IPS DF 6.9 (cell line): Measurements from ENCODE around the gene PIK3IP1.

ENCODE experiments used
- DNase-seq: peaks from one replicate; pipeline ENCODE4 v3.0.0-alpha.2; 2013; ENCODE audit warnings: low read depth, low spot score
- H3K27ac ChIP-seq: one replicate; pipeline ENCODE4 v1.5.1; 2013; ENCODE audit warnings: low read length, control low read depth
- H3K27me3 ChIP-seq: 2 replicates; pipeline ENCODE4 v1.6.1; 2013; ENCODE audit warnings: mild to moderate bottlenecking, low read length; ENCODE audit not compliant: control insufficient read depth, insufficient read depth
- H3K36me3 ChIP-seq: 2 replicates; pipeline ENCODE4 v1.6.1; 2013; ENCODE audit warnings: low read length; ENCODE audit not compliant: control insufficient read depth, insufficient read depth
- H3K4me1 ChIP-seq: 2 replicates; pipeline ENCODE4 v1.6.1; 2013; ENCODE audit warnings: low read length; ENCODE audit not compliant: control insufficient read depth, insufficient read depth
- H3K4me3 ChIP-seq: 2 replicates; pipeline ENCODE4 v1.5.1; 2013; ENCODE audit warnings: mild to moderate bottlenecking, low read length
- H3K9me3 ChIP-seq: 2 replicates; pipeline ENCODE4 v1.6.1; 2013; ENCODE audit warnings: low read length, inconsistent platforms; ENCODE audit not compliant: control insufficient read depth, insufficient read depth
- WGBS: extraction: QIAGEN DNeasy Blood & Tissue Kit; methylation state at CpG from one replicate; pipeline ENCODE4 v1.1.7; 2013; ENCODE audit warnings: mixed read lengths, missing lambda C conversion rate; ENCODE audit not compliant: insufficient read length, insufficient coverage; 5-methylcytosine and 5-hydroxymethylcytosine counted together

PIK3IP1 gene

GRCh38 chr22:31278626-31279326, 13.5 kb downstream of the PIK3IP1 start:
- no peak for DNase-seq
- Histone ChIP-seq H3K27me3 (no peaks in the 10 kb centered on the region), H3K27ac (no peak overlapping the region), H3K4me1 (no peaks in the 10 kb centered on the region), H3K9me3 (no peaks in the 10 kb centered on the region), H3K4me3 (no peak overlapping the region), H3K36me3 (peaks cover 4% of the 10 kb centered on the region; the same call in 1 of the 2 replicates)
- no CpG with 5 or more reads among the region's 6 CpGs for WGBS

GRCh38 chr22:31278151-31278621, 14.1 kb downstream of the PIK3IP1 start:
- Histone ChIP-seq H3K4me1 (no peaks in the 10 kb centered on the region), H3K27ac (no peak overlapping the region), H3K4me3 (no peak overlapping the region), H3K9me3 (no peaks in the 10 kb centered on the region), H3K36me3 (peaks cover 7% of the 10 kb centered on the region), H3K27me3 (no peaks in the 10 kb centered on the region)
- no CpG with 5 or more reads among the region's 9 CpGs for WGBS
- DNase-seq, result no peak

- Histone ChIP-seq H3K9me3 (no peaks in the 10 kb centered on the region), H3K27me3 (no peaks in the 10 kb centered on the region), H3K4me1 (no peaks in the 10 kb centered on the region), H3K27ac (no peak overlapping the region), H3K36me3 (peaks cover 9% of the 10 kb centered on the region), H3K4me3 (no peak overlapping the region)
- DNase-seq, result no peak
- no CpG with 5 or more reads among the region's 5 CpGs for WGBS
These were observed 14.5 kb downstream of the PIK3IP1 start for GRCh38 chr22:31277741-31278140.

GRCh38 chr22:31276426-31277167, 15.7 kb downstream of the PIK3IP1 start:
- no peaks in the 10 kb centered on the region for H3K9me3 ChIP-seq
- WGBS, result no CpG with 5 or more reads among the region's 69 CpGs
- peaks cover 9% of the 10 kb centered on the region for H3K36me3 ChIP-seq
- no peak for DNase-seq
- H3K4me1 ChIP-seq, result no peaks in the 10 kb centered on the region
- H3K27me3 ChIP-seq, result no peaks in the 10 kb centered on the region
- no peak overlapping the region for H3K4me3 ChIP-seq
- no peak overlapping the region for H3K27ac ChIP-seq

- no peaks in the 10 kb centered on the region for H3K27me3 ChIP-seq
- no peaks in the 10 kb centered on the region for H3K4me1 ChIP-seq
- peaks cover 9% of the 10 kb centered on the region for H3K36me3 ChIP-seq
- WGBS, result no CpG with 5 or more reads among the region's 5 CpGs
- H3K4me3 ChIP-seq, result no peak overlapping the region
- no peaks in the 10 kb centered on the region for H3K9me3 ChIP-seq
- no peak for DNase-seq
- no peak overlapping the region for H3K27ac ChIP-seq
These were observed 16.7 kb downstream of the PIK3IP1 start for GRCh38 chr22:31275576-31275975.

GRCh38 chr22:31275018-31275417, 17.3 kb downstream of the PIK3IP1 start:
- H3K9me3 ChIP-seq, result no peaks in the 10 kb centered on the region
- no peak for DNase-seq
- H3K4me1 ChIP-seq, result no peaks in the 10 kb centered on the region
- H3K36me3 ChIP-seq, result peaks cover 9% of the 10 kb centered on the region
- no peak overlapping the region for H3K4me3 ChIP-seq
- no peak overlapping the region for H3K27ac ChIP-seq
- no CpG with 5 or more reads among the region's 6 CpGs for WGBS
- H3K27me3 ChIP-seq, result no peaks in the 10 kb centered on the region

- Histone ChIP-seq H3K27me3 (no peaks in the 10 kb centered on the region), H3K9me3 (no peaks in the 10 kb centered on the region), H3K36me3 (peaks cover 9% of the 10 kb centered on the region), H3K4me1 (no peaks in the 10 kb centered on the region), H3K4me3 (no peak overlapping the region), H3K27ac (no peak overlapping the region)
- no peak for DNase-seq
- no CpG with 5 or more reads among the region's 3 CpGs for WGBS
These were observed 18.3 kb downstream of the PIK3IP1 start for GRCh38 chr22:31274017-31274416.

- H3K9me3 ChIP-seq, result no peaks in the 10 kb centered on the region
- no peaks in the 10 kb centered on the region for H3K4me1 ChIP-seq
- no peak overlapping the region for H3K4me3 ChIP-seq
- WGBS, result no CpG with 5 or more reads among the region's 15 CpGs
- peaks cover 11% of the 10 kb centered on the region for H3K36me3 ChIP-seq
- H3K27me3 ChIP-seq, result no peaks in the 10 kb centered on the region
- H3K27ac ChIP-seq, result no peak overlapping the region
- DNase-seq, result no peak
These were observed 19.5 kb downstream of the PIK3IP1 start for GRCh38 chr22:31272522-31273446.

GRCh38 chr22:31271485-31271884, 20.8 kb downstream of the PIK3IP1 start:
- H3K27ac ChIP-seq, result no peak overlapping the region
- WGBS, result no CpG with 5 or more reads among the region's 3 CpGs
- no peak overlapping the region for H3K4me3 ChIP-seq

GRCh38 chr22:31271026-31271425, 21.3 kb downstream of the PIK3IP1 start:
- DNase-seq, result no peak
- H3K27me3 ChIP-seq, result no peaks in the 10 kb centered on the region
- H3K4me3 ChIP-seq, result no peak overlapping the region
- WGBS, result no CpG with 5 or more reads among the region's 4 CpGs
- no peaks in the 10 kb centered on the region for H3K9me3 ChIP-seq
- no peak overlapping the region for H3K27ac ChIP-seq
- peaks cover 12% of the 10 kb centered on the region for H3K36me3 ChIP-seq
- no peaks in the 10 kb centered on the region for H3K4me1 ChIP-seq

More at GRCh38 chr22:31271485-31271884, 20.8 kb downstream of the PIK3IP1 start:
- H3K9me3 ChIP-seq, result no peaks in the 10 kb centered on the region
- DNase-seq, result no peak
- H3K4me1 ChIP-seq, result no peaks in the 10 kb centered on the region
- H3K27me3 ChIP-seq, result no peaks in the 10 kb centered on the region
- H3K36me3 ChIP-seq, result peaks cover 12% of the 10 kb centered on the region
